SKM-1 (cell line): ENCODE data around the gene AGPS.
"Not testable (repeated sequence)": the region's sequence is repeated elsewhere in the genome, so short reads cannot be mapped to it uniquely, and the experiment has no call there.

Source experiments
- DNase-seq: peaks from one replicate; lab custom pipeline; 2025; ENCODE audit not compliant: unreplicated experiment; lab: John Stamatoyannopoulos, UW

The AGPS gene

GRCh38 chr2:177466337-177467195 is 74.0 kb downstream of the AGPS start:
- DNase-seq: no peak

- no peak for DNase-seq
Observed at GRCh38 chr2:177467646-177468045, 75.1 kb downstream of the AGPS start.

- DNase-seq: no peak
Observed at GRCh38 chr2:177471990-177472389, 79.4 kb downstream of the AGPS start.

GRCh38 chr2:177474301-177474700 is 81.7 kb downstream of the AGPS start:
- DNase-seq: no peak

GRCh38 chr2:177474998-177475397 is 82.4 kb downstream of the AGPS start:
- no peak for DNase-seq

- no peak for DNase-seq
Observed at GRCh38 chr2:177476897-177477296, 84.3 kb downstream of the AGPS start.

GRCh38 chr2:177478029-177478428 is 85.5 kb downstream of the AGPS start:
- no peak for DNase-seq

- DNase-seq: no peak
Observed at GRCh38 chr2:177478907-177479306, 86.3 kb downstream of the AGPS start.

- DNase-seq: no peak
Observed at GRCh38 chr2:177482195-177482594, 89.6 kb downstream of the AGPS start.

- no peak for DNase-seq
Observed at GRCh38 chr2:177483531-177483930, 91.0 kb downstream of the AGPS start.

GRCh38 chr2:177484180-177484795 is 91.7 kb downstream of the AGPS start:
- DNase-seq: no peak

GRCh38 chr2:177485657-177486056 is 93.1 kb downstream of the AGPS start:
- DNase-seq: not testable (repeated sequence)

GRCh38 chr2:177489719-177490301 is 97.2 kb downstream of the AGPS start:
- no peak for DNase-seq

GRCh38 chr2:177495945-177496344 is 103.4 kb downstream of the AGPS start:
- DNase-seq: no peak

GRCh38 chr2:177496921-177497320 is 104.3 kb downstream of the AGPS start:
- DNase-seq: no peak

GRCh38 chr2:177501186-177501585 is 108.6 kb downstream of the AGPS start:
- DNase-seq: no peak

GRCh38 chr2:177506505-177506904 is 113.9 kb downstream of the AGPS start:
- no peak for DNase-seq

GRCh38 chr2:177506998-177507397 is 114.4 kb downstream of the AGPS start:
- no peak for DNase-seq

GRCh38 chr2:177516824-177517544 is 124.4 kb downstream of the AGPS start:
- DNase-seq: no peak

GRCh38 chr2:177518754-177519153 is 126.2 kb downstream of the AGPS start:
- DNase-seq: no peak

- no peak for DNase-seq
Observed at GRCh38 chr2:177519534-177520115, 127.1 kb downstream of the AGPS start.
